GM23338 (cell line): ENCODE data around the gene NXPH2.

Experiments used
- CREB1 ChIP-seq: fragments of 250-450 bp; sonication (Bioruptor Pico); IDR thresholded peaks from 2 replicates; pipeline ENCODE4 v1.5.0; 2020; ENCODE audit warnings: low read depth, mild to moderate bottlenecking, moderate library complexity
- EZH2 ChIP-seq: fragments of 200-600 bp; sonication (generic); IDR thresholded peaks from one replicate; pipeline ENCODE4 v1.8.0; 2017; ENCODE audit warnings: antibody characterized with exemption, mild to moderate bottlenecking, low read depth; ENCODE audit not compliant: unreplicated experiment
- EZH2phosphoT487 ChIP-seq: fragments of 200-600 bp; sonication (generic); IDR thresholded peaks from one replicate; pipeline ENCODE4 v1.8.1; 2018; ENCODE audit warnings: antibody characterized with exemption; ENCODE audit not compliant: unreplicated experiment
- JUNB ChIP-seq: IDR thresholded peaks from one replicate; pipeline ENCODE4 v1.6.1; 2016; ENCODE audit warnings: antibody characterized with exemption; ENCODE audit not compliant: unreplicated experiment
- NANOG ChIP-seq: IDR thresholded peaks from 2 replicates; pipeline ENCODE4 v1.6.1; 2016; ENCODE audit warnings: antibody characterized with exemption, borderline replicate concordance
- POLR2AphosphoS5 ChIP-seq: IDR thresholded peaks from 2 replicates; pipeline ENCODE4 v1.6.1; 2016; ENCODE audit warnings: antibody characterized with exemption, low read depth
- STAT1 ChIP-seq: IDR thresholded peaks from one replicate; pipeline ENCODE4 v1.6.1; 2016; ENCODE audit warnings: antibody characterized with exemption; ENCODE audit not compliant: unreplicated experiment
- ZNF114 ChIP-seq: fragments of 250-450 bp; sonication (Bioruptor Pico); IDR thresholded peaks from 2 replicates; pipeline ENCODE4 v1.5.0; 2020; ENCODE audit warnings: mild to moderate bottlenecking, moderate library complexity
- ZNF331 ChIP-seq: fragments of 250-450 bp; sonication (Bioruptor Pico); IDR thresholded peaks from 2 replicates; pipeline ENCODE4 v1.5.0; 2020; ENCODE audit warnings: low read depth, mild to moderate bottlenecking, moderate library complexity
- TF ChIP-seq, protein P1 (sequence below), 2 experiments: fragments of 200-600 bp in 1 of 2; sonication (generic) in 1 of 2; conservative IDR thresholded peaks; 2 replicates each; pipeline versions ENCODE4 v1.5.1 to v1.6.1; 2016 to 2017; ENCODE audit warnings: antibody characterized with exemption in 2 of 2, low read depth in 2 of 2, mild to moderate bottlenecking in 2 of 2, moderate library complexity in 1 of 2
- TF ChIP-seq, protein P2 (sequence below): IDR thresholded peaks from one replicate; pipeline ENCODE4 v1.6.1; 2018; ENCODE audit warnings: antibody characterized with exemption; ENCODE audit not compliant: unreplicated experiment
- TF ChIP-seq, protein P3 (sequence below): IDR thresholded peaks from 2 replicates; pipeline ENCODE4 v1.6.1; 2016; ENCODE audit warnings: antibody characterized with exemption
- TF ChIP-seq, protein P4 (sequence below): fragments of 250-450 bp; sonication (Bioruptor Pico); IDR thresholded peaks from 2 replicates; pipeline ENCODE4 v1.5.0; 2020; ENCODE audit warnings: mild to moderate bottlenecking, moderate library complexity

DNA sequence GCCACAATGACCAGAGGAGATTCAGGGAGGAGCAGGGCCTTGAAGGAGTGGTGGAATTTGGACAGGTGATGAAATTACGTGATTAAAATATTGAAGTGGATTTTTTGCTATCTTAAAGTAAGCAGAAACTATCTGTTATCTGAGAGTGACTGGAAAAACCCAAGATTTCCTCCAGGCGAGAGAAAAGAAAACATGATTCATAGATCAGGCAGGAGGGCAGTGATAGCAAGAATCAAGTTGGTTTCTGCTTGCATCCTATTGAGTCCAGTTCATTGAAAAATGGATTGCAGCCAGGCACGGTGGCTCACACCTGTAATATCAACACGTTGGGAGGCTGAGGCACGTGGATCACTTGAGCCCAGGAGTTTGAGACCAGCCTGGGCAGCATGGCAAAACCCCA, 127.8 kb downstream of the NXPH2 start:
- TF ChIP-seq, protein P1, sequence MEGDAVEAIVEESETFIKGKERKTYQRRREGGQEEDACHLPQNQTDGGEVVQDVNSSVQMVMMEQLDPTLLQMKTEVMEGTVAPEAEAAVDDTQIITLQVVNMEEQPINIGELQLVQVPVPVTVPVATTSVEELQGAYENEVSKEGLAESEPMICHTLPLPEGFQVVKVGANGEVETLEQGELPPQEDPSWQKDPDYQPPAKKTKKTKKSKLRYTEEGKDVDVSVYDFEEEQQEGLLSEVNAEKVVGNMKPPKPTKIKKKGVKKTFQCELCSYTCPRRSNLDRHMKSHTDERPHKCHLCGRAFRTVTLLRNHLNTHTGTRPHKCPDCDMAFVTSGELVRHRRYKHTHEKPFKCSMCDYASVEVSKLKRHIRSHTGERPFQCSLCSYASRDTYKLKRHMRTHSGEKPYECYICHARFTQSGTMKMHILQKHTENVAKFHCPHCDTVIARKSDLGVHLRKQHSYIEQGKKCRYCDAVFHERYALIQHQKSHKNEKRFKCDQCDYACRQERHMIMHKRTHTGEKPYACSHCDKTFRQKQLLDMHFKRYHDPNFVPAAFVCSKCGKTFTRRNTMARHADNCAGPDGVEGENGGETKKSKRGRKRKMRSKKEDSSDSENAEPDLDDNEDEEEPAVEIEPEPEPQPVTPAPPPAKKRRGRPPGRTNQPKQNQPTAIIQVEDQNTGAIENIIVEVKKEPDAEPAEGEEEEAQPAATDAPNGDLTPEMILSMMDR (conservative IDR thresholded peaks at IDR 0.05; ENCODE audit: low read depth in 2 of 2), result no peak
- TF ChIP-seq, protein P2, sequence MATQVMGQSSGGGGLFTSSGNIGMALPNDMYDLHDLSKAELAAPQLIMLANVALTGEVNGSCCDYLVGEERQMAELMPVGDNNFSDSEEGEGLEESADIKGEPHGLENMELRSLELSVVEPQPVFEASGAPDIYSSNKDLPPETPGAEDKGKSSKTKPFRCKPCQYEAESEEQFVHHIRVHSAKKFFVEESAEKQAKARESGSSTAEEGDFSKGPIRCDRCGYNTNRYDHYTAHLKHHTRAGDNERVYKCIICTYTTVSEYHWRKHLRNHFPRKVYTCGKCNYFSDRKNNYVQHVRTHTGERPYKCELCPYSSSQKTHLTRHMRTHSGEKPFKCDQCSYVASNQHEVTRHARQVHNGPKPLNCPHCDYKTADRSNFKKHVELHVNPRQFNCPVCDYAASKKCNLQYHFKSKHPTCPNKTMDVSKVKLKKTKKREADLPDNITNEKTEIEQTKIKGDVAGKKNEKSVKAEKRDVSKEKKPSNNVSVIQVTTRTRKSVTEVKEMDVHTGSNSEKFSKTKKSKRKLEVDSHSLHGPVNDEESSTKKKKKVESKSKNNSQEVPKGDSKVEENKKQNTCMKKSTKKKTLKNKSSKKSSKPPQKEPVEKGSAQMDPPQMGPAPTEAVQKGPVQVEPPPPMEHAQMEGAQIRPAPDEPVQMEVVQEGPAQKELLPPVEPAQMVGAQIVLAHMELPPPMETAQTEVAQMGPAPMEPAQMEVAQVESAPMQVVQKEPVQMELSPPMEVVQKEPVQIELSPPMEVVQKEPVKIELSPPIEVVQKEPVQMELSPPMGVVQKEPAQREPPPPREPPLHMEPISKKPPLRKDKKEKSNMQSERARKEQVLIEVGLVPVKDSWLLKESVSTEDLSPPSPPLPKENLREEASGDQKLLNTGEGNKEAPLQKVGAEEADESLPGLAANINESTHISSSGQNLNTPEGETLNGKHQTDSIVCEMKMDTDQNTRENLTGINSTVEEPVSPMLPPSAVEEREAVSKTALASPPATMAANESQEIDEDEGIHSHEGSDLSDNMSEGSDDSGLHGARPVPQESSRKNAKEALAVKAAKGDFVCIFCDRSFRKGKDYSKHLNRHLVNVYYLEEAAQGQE, result no peak
- TF ChIP-seq EZH2 (no peak), POLR2AphosphoS5 (no peak), EZH2phosphoT487 (no peak), STAT1 (no peak), CREB1 (no peak), ZNF331 (CRISPR knock-in tag) (no peak), ZNF114 (no peak), JUNB (no peak), NANOG (no peak)
- TF ChIP-seq, protein P3, sequence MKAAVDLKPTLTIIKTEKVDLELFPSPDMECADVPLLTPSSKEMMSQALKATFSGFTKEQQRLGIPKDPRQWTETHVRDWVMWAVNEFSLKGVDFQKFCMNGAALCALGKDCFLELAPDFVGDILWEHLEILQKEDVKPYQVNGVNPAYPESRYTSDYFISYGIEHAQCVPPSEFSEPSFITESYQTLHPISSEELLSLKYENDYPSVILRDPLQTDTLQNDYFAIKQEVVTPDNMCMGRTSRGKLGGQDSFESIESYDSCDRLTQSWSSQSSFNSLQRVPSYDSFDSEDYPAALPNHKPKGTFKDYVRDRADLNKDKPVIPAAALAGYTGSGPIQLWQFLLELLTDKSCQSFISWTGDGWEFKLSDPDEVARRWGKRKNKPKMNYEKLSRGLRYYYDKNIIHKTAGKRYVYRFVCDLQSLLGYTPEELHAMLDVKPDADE, result no peak
- TF ChIP-seq, protein P4, sequence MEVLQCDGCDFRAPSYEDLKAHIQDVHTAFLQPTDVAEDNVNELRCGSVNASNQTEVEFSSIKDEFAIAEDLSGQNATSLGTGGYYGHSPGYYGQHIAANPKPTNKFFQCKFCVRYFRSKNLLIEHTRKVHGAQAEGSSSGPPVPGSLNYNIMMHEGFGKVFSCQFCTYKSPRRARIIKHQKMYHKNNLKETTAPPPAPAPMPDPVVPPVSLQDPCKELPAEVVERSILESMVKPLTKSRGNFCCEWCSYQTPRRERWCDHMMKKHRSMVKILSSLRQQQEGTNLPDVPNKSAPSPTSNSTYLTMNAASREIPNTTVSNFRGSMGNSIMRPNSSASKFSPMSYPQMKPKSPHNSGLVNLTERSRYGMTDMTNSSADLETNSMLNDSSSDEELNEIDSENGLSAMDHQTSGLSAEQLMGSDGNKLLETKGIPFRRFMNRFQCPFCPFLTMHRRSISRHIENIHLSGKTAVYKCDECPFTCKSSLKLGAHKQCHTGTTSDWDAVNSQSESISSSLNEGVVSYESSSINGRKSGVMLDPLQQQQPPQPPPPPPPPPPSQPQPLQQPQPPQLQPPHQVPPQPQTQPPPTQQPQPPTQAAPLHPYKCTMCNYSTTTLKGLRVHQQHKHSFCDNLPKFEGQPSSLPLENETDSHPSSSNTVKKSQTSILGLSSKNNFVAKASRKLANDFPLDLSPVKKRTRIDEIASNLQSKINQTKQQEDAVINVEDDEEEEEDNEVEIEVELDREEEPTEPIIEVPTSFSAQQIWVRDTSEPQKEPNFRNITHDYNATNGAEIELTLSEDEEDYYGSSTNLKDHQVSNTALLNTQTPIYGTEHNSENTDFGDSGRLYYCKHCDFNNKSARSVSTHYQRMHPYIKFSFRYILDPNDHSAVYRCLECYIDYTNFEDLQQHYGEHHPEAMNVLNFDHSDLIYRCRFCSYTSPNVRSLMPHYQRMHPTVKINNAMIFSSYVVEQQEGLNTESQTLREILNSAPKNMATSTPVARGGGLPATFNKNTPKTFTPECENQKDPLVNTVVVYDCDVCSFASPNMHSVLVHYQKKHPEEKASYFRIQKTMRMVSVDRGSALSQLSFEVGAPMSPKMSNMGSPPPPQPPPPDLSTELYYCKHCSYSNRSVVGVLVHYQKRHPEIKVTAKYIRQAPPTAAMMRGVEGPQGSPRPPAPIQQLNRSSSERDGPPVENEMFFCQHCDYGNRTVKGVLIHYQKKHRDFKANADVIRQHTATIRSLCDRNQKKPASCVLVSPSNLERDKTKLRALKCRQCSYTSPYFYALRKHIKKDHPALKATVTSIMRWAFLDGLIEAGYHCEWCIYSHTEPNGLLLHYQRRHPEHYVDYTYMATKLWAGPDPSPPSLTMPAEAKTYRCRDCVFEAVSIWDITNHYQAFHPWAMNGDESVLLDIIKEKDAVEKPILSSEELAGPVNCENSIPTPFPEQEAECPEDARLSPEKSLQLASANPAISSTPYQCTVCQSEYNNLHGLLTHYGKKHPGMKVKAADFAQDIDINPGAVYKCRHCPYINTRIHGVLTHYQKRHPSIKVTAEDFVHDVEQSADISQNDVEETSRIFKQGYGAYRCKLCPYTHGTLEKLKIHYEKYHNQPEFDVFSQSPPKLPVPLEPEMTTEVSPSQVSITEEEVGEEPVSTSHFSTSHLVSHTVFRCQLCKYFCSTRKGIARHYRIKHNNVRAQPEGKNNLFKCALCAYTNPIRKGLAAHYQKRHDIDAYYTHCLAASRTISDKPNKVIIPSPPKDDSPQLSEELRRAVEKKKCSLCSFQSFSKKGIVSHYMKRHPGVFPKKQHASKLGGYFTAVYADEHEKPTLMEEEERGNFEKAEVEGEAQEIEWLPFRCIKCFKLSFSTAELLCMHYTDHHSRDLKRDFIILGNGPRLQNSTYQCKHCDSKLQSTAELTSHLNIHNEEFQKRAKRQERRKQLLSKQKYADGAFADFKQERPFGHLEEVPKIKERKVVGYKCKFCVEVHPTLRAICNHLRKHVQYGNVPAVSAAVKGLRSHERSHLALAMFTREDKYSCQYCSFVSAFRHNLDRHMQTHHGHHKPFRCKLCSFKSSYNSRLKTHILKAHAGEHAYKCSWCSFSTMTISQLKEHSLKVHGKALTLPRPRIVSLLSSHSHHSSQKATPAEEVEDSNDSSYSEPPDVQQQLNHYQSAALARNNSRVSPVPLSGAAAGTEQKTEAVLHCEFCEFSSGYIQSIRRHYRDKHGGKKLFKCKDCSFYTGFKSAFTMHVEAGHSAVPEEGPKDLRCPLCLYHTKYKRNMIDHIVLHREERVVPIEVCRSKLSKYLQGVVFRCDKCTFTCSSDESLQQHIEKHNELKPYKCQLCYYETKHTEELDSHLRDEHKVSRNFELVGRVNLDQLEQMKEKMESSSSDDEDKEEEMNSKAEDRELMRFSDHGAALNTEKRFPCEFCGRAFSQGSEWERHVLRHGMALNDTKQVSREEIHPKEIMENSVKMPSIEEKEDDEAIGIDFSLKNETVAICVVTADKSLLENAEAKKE, result no peak
